ENCODE data around the gene TGM4.

- TF ChIP-seq CTCF (IDR thresholded peaks at IDR 0.05 in 2 of 3, conservative IDR thresholded peaks at IDR 0.05 in 1 of 3; ENCODE audit: control insufficient read depth in 2 of 3, extremely low read depth in 1 of 3, insufficient read depth in 1 of 3, low read depth in 3 of 3, low read length in 3 of 3): no peak
- TF ChIP-seq RCOR1 (conservative IDR thresholded peaks at IDR 0.05; ENCODE audit: low read depth, low read length): no peak
- TF ChIP-seq SP1 (IDR thresholded peaks at IDR 0.05; ENCODE audit: low read depth, low read length): no peak
Observed at GRCh38 chr3:44832032-44832431, 42.4 kb upstream of the TGM4 start.

Measured in GM12878 (cell line).